SU-DHL-6 (cell line): ENCODE data around the gene BMP10.

ENCODE experiments used
- H2AFZ ChIP-seq: fragments of 200-600 bp; sonication (generic); 2 replicates; pipeline ENCODE4 v1.6.1; 2014; ENCODE audit warnings: low read depth, mild to moderate bottlenecking, moderate library complexity, mixed read lengths, antibody characterized with exemption, low read length; ENCODE audit not compliant: severe bottlenecking
- H3F3A ChIP-seq: fragments of 200-600 bp; shearing (Covaris generic); 2 replicates; pipeline ENCODE4 v1.6.0; 2016; ENCODE audit warnings: antibody characterized with exemption, mild to moderate bottlenecking; ENCODE audit not compliant: insufficient read depth
- H3K27ac ChIP-seq: fragments of 200-600 bp; sonication (generic); 2 replicates; pipeline ENCODE4 v1.5.1; 2016; ENCODE audit warnings: low read depth, mild to moderate bottlenecking, low read length, moderate library complexity, mixed read lengths
- H3K27me3 ChIP-seq: fragments of 200-600 bp; sonication (generic), shearing (Covaris generic); 2 replicates; pipeline ENCODE4 v1.6.0; 2014; ENCODE audit warnings: mild to moderate bottlenecking, low read length
- H3K36me3 ChIP-seq: fragments of 200-600 bp; sonication (generic); 2 replicates; pipeline ENCODE4 v1.6.1; 2014; ENCODE audit warnings: mild to moderate bottlenecking, low read length, mixed read lengths
- H3K4me2 ChIP-seq: fragments of 300-600, 200-600 bp; shearing (Covaris generic), sonication (generic); 2 replicates; pipeline ENCODE4 v1.6.0; 2014; ENCODE audit warnings: low read length, low read depth, mild to moderate bottlenecking; ENCODE audit not compliant: poor library complexity, severe bottlenecking
- H3K4me3 ChIP-seq: fragments of 200-600 bp; sonication (generic); 2 replicates; pipeline ENCODE4 v1.5.1; 2014; ENCODE audit warnings: antibody characterized with exemption, low read length, mild to moderate bottlenecking, mixed read lengths; ENCODE audit not compliant: insufficient read depth, poor library complexity, severe bottlenecking
- H3K79me2 ChIP-seq: fragments of 200-600 bp; sonication (generic); 2 replicates; pipeline ENCODE4 v1.6.1; 2014; ENCODE audit warnings: mild to moderate bottlenecking, low read length, moderate library complexity; ENCODE audit not compliant: insufficient read depth
- H3K9ac ChIP-seq: fragments of 200-600 bp; sonication (generic); 2 replicates; pipeline ENCODE4 v1.7.0; 2014; ENCODE audit warnings: mild to moderate bottlenecking, low read length
- H3K9me2 ChIP-seq: fragments of 200-600 bp; sonication (generic); replicated peaks from 2 replicates; pipeline ENCODE4 v1.6.1; 2014; ENCODE audit warnings: low read length; ENCODE audit not compliant: insufficient read depth
- H3K9me3 ChIP-seq: fragments of 200-600 bp; sonication (generic); 2 replicates; pipeline ENCODE4 v1.6.1; 2014; ENCODE audit warnings: low read length, mixed read lengths; ENCODE audit not compliant: insufficient read depth
- H4K20me1 ChIP-seq: fragments of 200-600 bp; sonication (generic); 2 replicates; pipeline ENCODE4 v1.6.1; 2014; ENCODE audit warnings: low read depth, mild to moderate bottlenecking, antibody characterized with exemption, low read length, moderate library complexity, mixed read lengths
- CTCF ChIP-seq: fragments of 200-600 bp; sonication (generic); IDR thresholded peaks from one replicate; pipeline ENCODE4 v1.5.1; 2017; ENCODE audit warnings: antibody characterized with exemption, mild to moderate bottlenecking, low read length, moderate library complexity; ENCODE audit not compliant: insufficient read depth, poor library complexity, severe bottlenecking
- EZH2phosphoT487 ChIP-seq: fragments of 200-600 bp; sonication (generic), shearing (Covaris generic); conservative IDR thresholded peaks from 2 replicates; pipeline ENCODE4 v1.6.1; 2018; ENCODE audit warnings: mild to moderate bottlenecking, antibody characterized with exemption, low read length, moderate library complexity, mixed read lengths

The BMP10 gene

GRCh38 chr2:68839260-68839833, 31.9 kb downstream of the BMP10 start:
- no peaks in the 10 kb centered on the region for H4K20me1 ChIP-seq
- H3K27me3 ChIP-seq: no peaks in the 10 kb centered on the region
- H3K4me3 ChIP-seq: no peak overlapping the region
- H3K4me2 ChIP-seq: no peak overlapping the region
- H3K36me3 ChIP-seq: no peaks in the 10 kb centered on the region
- H3K9me3 ChIP-seq: peaks cover 6% of the 10 kb centered on the region; the same call in 1 of the 2 replicates
- no peak overlapping the region for H2AFZ ChIP-seq
- H3K27ac ChIP-seq: no peak overlapping the region
- no peaks in the 10 kb centered on the region for H3K79me2 ChIP-seq
- TF ChIP-seq EZH2phosphoT487: no peak
- TF ChIP-seq CTCF: peak; percentile 47
- peaks cover 3% of the 10 kb centered on the region; the same call in 1 of the 2 replicates for H3F3A ChIP-seq
- no peaks in the 10 kb centered on the region for H3K9me2 ChIP-seq
- no peak overlapping the region for H3K9ac ChIP-seq

- H3K27me3 ChIP-seq: no peaks in the 10 kb centered on the region
- peaks cover 3% of the 10 kb centered on the region; the same call in 1 of the 2 replicates for H3F3A ChIP-seq
- no peak overlapping the region for H3K9ac ChIP-seq
- no peak overlapping the region for H3K27ac ChIP-seq
- no peaks in the 10 kb centered on the region for H3K79me2 ChIP-seq
- no peak overlapping the region for H2AFZ ChIP-seq
- H3K36me3 ChIP-seq: no peaks in the 10 kb centered on the region
- TF ChIP-seq EZH2phosphoT487 (no peak), CTCF (no peak)
- no peaks in the 10 kb centered on the region for H4K20me1 ChIP-seq
- H3K9me2 ChIP-seq: no peaks in the 10 kb centered on the region
- H3K4me3 ChIP-seq: no peak overlapping the region
- peaks cover 6% of the 10 kb centered on the region; the same call in 1 of the 2 replicates for H3K9me3 ChIP-seq
- H3K4me2 ChIP-seq: no peak overlapping the region
Measured at GRCh38 chr2:68838641-68839040, 32.6 kb downstream of the BMP10 start.

- no peak for TF ChIP-seq CTCF
- TF ChIP-seq EZH2phosphoT487: no peak
- Histone ChIP-seq H4K20me1 (no peaks in the 10 kb centered on the region), H3K4me3 (no peak overlapping the region), H3K9ac (no peak overlapping the region), H3K4me2 (no peak overlapping the region), H3K9me3 (peaks cover 6% of the 10 kb centered on the region; the same call in 1 of the 2 replicates), H3F3A (peaks cover 3% of the 10 kb centered on the region; the same call in 1 of the 2 replicates), H3K9me2 (no peaks in the 10 kb centered on the region), H3K27ac (no peak overlapping the region; the same call in 1 of the 2 replicates), H2AFZ (peak overlapping the region; percentile 65), H3K79me2 (no peaks in the 10 kb centered on the region), H3K36me3 (no peaks in the 10 kb centered on the region), H3K27me3 (no peaks in the 10 kb centered on the region)
Measured at GRCh38 chr2:68837861-68838341, 33.3 kb downstream of the BMP10 start.
